ENCODE data around the gene SEPHS1.

DNA sequence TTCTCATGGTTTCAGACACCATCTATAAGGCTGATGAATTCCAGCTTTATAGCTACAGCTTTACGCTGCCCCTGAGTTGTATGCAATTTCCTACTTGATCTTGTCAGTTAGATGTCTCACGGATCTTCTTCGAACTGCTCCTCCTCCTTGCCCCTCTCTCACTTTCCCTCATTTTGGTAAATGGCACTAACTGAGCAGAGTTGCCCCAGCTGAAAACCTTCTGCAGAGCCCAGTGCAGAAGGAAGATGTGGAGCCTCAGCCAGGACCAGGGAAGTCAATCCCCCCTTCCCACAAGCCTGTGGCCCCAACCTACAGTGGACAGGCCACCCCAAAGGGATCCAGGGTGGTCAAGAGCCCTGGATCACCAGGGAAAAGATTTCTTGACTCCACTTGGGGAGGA lies 49.0 kb upstream of the SEPHS1 start:
- TF ChIP-seq YY1 (IDR thresholded peaks at IDR 0.05; ENCODE audit: insufficient read depth, insufficient read length) (no peak), SUZ12 (IDR thresholded peaks at IDR 0.05; ENCODE audit: extremely low read depth, insufficient read depth, insufficient read length) (no peak), ZNF274 (IDR thresholded peaks at IDR 0.05; ENCODE audit: low read depth, low read length) (no peak)
